Measurements from ENCODE around the gene LRRC28. TPM values are rescaled to one million over a fixed set of nuclear protein-coding genes. Genes with fewer than 3 reads are reported as not detected.

Gene LRRC28
- total and polyA plus RNA-seq, 2 of the 4 experiments (the other 2 are of a cell fraction), result 12.7 to 21.1 TPM

DNA sequence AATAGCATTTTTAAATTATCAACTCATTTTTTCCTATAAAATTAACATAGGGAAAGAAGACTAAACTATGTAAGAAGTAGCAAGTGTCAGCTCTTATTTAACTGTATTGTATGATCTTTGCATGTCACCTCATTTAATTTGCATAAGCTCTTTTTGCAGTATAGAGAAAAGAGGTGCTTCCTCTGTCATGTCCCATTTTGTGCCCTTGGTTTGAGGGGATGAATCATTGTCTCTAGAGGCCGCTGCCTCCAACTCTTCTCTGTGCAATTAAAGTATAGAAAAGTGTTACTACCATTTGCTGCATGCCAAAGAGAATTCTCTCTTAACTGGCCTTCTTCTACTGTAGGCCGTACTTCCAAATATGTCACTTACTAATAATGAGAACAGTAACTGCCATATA, 93.4 kb downstream of the LRRC28 start:
- H3K27me3 ChIP-seq (ENCODE audit: control insufficient read depth, insufficient read depth, low read length), result no peaks in the 10 kb centered on the region
- H3K27ac ChIP-seq (ENCODE audit: insufficient read depth, low read length), result no peak overlapping the region
- no peak overlapping the region for H2AK5ac ChIP-seq (ENCODE audit: low read depth, low read length)
- WGBS, 2 experiments (ENCODE audit: extremely low coverage in 2 of 2, insufficient read length in 1 of 2), result no CpG with 5 or more reads among the region's 2 CpGs
- H3K56ac ChIP-seq (ENCODE audit: extremely low read depth, insufficient read depth, low read length), result no peak overlapping the region
- no peak overlapping the region for H3K9ac ChIP-seq (ENCODE audit: low read depth, low read length)
- ATAC-seq (ENCODE audit: low read depth), result no peak
- H3K79me1 ChIP-seq (ENCODE audit: low read depth in 1 of 2, low read length in 2 of 2), result peaks cover 0 to 3% of the 10 kb centered on the region in 2 experiments; a peak in 1 of 4 replicates
- H4K5ac ChIP-seq (ENCODE audit: low read depth, low read length), result no peak overlapping the region
- H2BK20ac ChIP-seq (ENCODE audit: low read depth, low read length), result no peak overlapping the region
- H2BK5ac ChIP-seq (ENCODE audit: low read depth, low read length, poor library complexity, severe bottlenecking), result no peak overlapping the region
- H3K9me1 ChIP-seq (ENCODE audit: insufficient read depth, low read length), result peaks cover 8% of the 10 kb centered on the region; the same call in 1 of the 2 replicates
- no peak overlapping the region for H3K23ac ChIP-seq (ENCODE audit: low read depth, low read length)
- no peak overlapping the region for H2BK15ac ChIP-seq (ENCODE audit: low read depth, low read length)
- H3K9me3 ChIP-seq (ENCODE audit: control insufficient read depth, insufficient read depth, low read length), result no peaks in the 10 kb centered on the region
- no peak overlapping the region for H2BK120ac ChIP-seq (ENCODE audit: low read depth, low read length)
- ChIA-PET CTCF (interaction anchor here (0.6 kb wide), 1 partner anchor 412 kb away, joined by 3 read pairs; no protein-coding TSS in a partner anchor), POLR2A (ENCODE audit: unreplicated experiment) (no interaction called here)
- BruUV-seq (replicated peaks), result no TSS peak
- no peak overlapping the region for H3K4me2 ChIP-seq (ENCODE audit: low read depth, low read length)
- peaks cover 14% of the 10 kb centered on the region for H3K4me1 ChIP-seq (ENCODE audit: control insufficient read depth, insufficient read depth, low read length)
- no peak for DNase-seq
- no peak overlapping the region for H4K8ac ChIP-seq (ENCODE audit: low read depth in 2 of 2, low read length in 2 of 2)
- H3K36me3 ChIP-seq (ENCODE audit: control insufficient read depth, insufficient read depth, low read length), result no peaks in the 10 kb centered on the region
- no peak overlapping the region for H4K91ac ChIP-seq (ENCODE audit: insufficient read depth, low read depth, low read length)
- in situ Hi-C loops (cut with MboI; ENCODE audit: low sequenced_read_pairs) (no loop called here), intact Hi-C loops (cut with micrococcal nuclease) (no loop called here), dilution Hi-C loops (cut with HindIII; ENCODE audit: low sequenced_read_pairs, unreplicated experiment) (no loop called here)
- no peak overlapping the region for H2AK9ac ChIP-seq (replicated peaks; ENCODE audit: low read depth, low read length, poor library complexity)
- no peak for TF ChIP-seq SMC3 (IDR thresholded peaks at IDR 0.05; ENCODE audit: low read depth, low read length)
- TF ChIP-seq MAFK (IDR thresholded peaks at IDR 0.05; ENCODE audit: low read depth, low read length), result no peak
- TF ChIP-seq, protein P1, sequence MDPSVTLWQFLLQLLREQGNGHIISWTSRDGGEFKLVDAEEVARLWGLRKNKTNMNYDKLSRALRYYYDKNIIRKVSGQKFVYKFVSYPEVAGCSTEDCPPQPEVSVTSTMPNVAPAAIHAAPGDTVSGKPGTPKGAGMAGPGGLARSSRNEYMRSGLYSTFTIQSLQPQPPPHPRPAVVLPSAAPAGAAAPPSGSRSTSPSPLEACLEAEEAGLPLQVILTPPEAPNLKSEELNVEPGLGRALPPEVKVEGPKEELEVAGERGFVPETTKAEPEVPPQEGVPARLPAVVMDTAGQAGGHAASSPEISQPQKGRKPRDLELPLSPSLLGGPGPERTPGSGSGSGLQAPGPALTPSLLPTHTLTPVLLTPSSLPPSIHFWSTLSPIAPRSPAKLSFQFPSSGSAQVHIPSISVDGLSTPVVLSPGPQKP (IDR thresholded peaks at IDR 0.05; ENCODE audit: borderline replicate concordance, low read depth, low read length), result no peak
- TF ChIP-seq RCOR1 (IDR thresholded peaks at IDR 0.05; ENCODE audit: insufficient replicate concordance, low read length), result no peak
- TF ChIP-seq CEBPB (IDR thresholded peaks at IDR 0.05; ENCODE audit: low read depth, low read length), result no peak
- no peak for TF ChIP-seq CTCF (conservative IDR thresholded peaks at IDR 0.05; ENCODE audit: low read depth, low read length)
- no peak for TF ChIP-seq FOS (IDR thresholded peaks at IDR 0.05; ENCODE audit: low read depth, low read length)
- no peak for TF ChIP-seq BHLHE40 (IDR thresholded peaks at IDR 0.05; ENCODE audit: low read depth, low read length)
- TF ChIP-seq MAZ (IDR thresholded peaks at IDR 0.05; ENCODE audit: borderline replicate concordance, low read depth, low read length), result no peak
- TF ChIP-seq MXI1 (IDR thresholded peaks at IDR 0.05; ENCODE audit: borderline replicate concordance, low read depth, low read length), result no peak
- no peak for TF ChIP-seq RFX5 (IDR thresholded peaks at IDR 0.05; ENCODE audit: low read depth, low read length)
- TF ChIP-seq NFE2L2 (IDR thresholded peaks at IDR 0.05; ENCODE audit: low read depth, low read length), result no peak
- no peak overlapping the region for H3K14ac ChIP-seq (replicated peaks; ENCODE audit: low read depth, low read length)
- H2AFZ ChIP-seq (replicated peaks; ENCODE audit: low read length, poor library complexity), result no peak overlapping the region
- no peak overlapping the region for H3K4me3 ChIP-seq (ENCODE audit: insufficient read depth, low read depth, low read length)
- H3K18ac ChIP-seq (ENCODE audit: low read depth, low read length), result no peak overlapping the region
- H3K4ac ChIP-seq (ENCODE audit: low read depth, low read length), result no peak overlapping the region
- no peaks in the 10 kb centered on the region for H4K20me1 ChIP-seq (ENCODE audit: insufficient read depth, low read length)
